Endothelial cell of coronary artery (primary cell): ENCODE results near the gene CCDC182. TPM values are rescaled to one million over a fixed set of nuclear protein-coding genes. Genes with fewer than 3 reads are reported as not detected.

Experiments used
- total RNA-seq: library from RNA; depleted of rRNA; stranded (reverse); fragments of >200 nt; gene quantifications from 2 replicates; pipeline ENCODE4 v1.2.3, GENCODE V29; 2014

The CCDC182 gene
- total RNA-seq, result not detected in 2 replicates

GRCh38 chr17:57745242-57745641 is at the start of gene CCDC182:
Gene CCDC182 (minus strand): TSS chr17:57745299. CDS start chr17:57745272, 27 bp downstream.

Other genes with a start within 250 kb of the CCDC182 start
- gene MRPS23, start 104.7 kb upstream of the CCDC182 start, total RNA-seq, result 42.4 and 56.4 TPM in 2 replicates
- gene CUEDC1, start 210.1 kb upstream of the CCDC182 start, total RNA-seq, result 5.5 and 7.1 TPM in 2 replicates
- 28.8 and 32.7 TPM in 2 replicates for gene VEZF1, start 243.0 kb upstream of the CCDC182 start, total RNA-seq